Measurements from ENCODE around the gene XPR1.
"Not testable (repeated sequence)": the region's sequence is repeated elsewhere in the genome, so short reads cannot be mapped to it uniquely, and the experiment has no call there.

Gene XPR1

GRCh38 chr1:180842491-180843275 lies 210.9 kb downstream of the XPR1 start:
- DNase-seq, result no peak

- no peak for DNase-seq
Observed at GRCh38 chr1:180845352-180845751, 213.5 kb downstream of the XPR1 start.

DNA sequence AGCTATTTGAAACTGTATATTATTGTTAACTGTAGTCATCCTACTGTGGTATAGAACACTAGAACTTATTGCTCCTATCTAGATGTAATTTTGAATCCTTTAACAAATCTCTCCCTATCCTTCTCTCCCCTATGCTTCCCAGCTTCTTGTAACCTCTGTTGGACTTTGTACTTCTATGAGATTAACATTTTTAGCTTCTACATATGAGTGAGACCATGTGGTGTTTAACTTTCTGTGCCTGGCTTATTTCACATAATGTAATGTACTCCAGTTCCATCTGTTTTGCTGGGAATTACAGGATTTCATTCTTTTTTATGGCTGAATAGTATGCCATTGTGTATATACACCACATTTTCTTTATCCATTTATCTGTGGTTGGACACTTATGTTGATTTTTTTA lies 216.4 kb downstream of the XPR1 start:
- DNase-seq, result no peak

- no peak for DNase-seq
Observed at GRCh38 chr1:180849031-180849775, 217.4 kb downstream of the XPR1 start.

GRCh38 chr1:180851995-180852887 lies 220.4 kb downstream of the XPR1 start:
- no peak for DNase-seq

- no peak for DNase-seq
Observed at GRCh38 chr1:180854001-180854400, 222.2 kb downstream of the XPR1 start.

- no peak for DNase-seq
Observed at GRCh38 chr1:180854456-180854855, 222.6 kb downstream of the XPR1 start.

- not testable (repeated sequence) for DNase-seq
Observed at GRCh38 chr1:180857947-180858725, 226.3 kb downstream of the XPR1 start.

GRCh38 chr1:180859306-180859705 lies 227.5 kb downstream of the XPR1 start:
- no peak for DNase-seq

GRCh38 chr1:180860535-180860934 lies 228.7 kb downstream of the XPR1 start:
- no peak for DNase-seq

DNA sequence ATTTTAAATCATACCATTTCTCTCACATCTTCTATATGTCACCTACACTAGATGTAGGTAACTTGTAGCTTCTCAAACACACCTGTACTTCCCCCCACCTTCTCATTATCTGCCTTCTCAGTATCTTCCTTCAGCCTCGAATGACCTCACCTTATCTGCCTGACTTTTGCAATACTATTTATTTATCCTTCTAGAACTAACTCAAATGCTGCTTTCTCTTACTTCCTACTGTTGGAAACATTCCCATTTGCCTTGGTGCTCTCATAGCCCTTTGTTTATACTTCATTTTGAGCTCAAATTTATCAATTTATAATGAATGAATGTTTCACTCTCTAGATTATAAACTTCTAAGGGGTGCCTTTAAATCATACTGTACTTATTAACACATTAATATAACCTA lies 230.5 kb downstream of the XPR1 start:
- no peak for DNase-seq

GRCh38 chr1:180863158-180863775 lies 231.4 kb downstream of the XPR1 start:
- DNase-seq, result no peak

GRCh38 chr1:180881806-180882509 lies 250.1 kb downstream of the XPR1 start:
- no peak for DNase-seq

GRCh38 chr1:180884588-180885300 lies 252.9 kb downstream of the XPR1 start:
- no peak for DNase-seq

- no peak for DNase-seq
Observed at GRCh38 chr1:180886338-180886737, 254.5 kb downstream of the XPR1 start.

GRCh38 chr1:180887841-180888240 lies 256.0 kb downstream of the XPR1 start:
- DNase-seq, result no peak

DNA sequence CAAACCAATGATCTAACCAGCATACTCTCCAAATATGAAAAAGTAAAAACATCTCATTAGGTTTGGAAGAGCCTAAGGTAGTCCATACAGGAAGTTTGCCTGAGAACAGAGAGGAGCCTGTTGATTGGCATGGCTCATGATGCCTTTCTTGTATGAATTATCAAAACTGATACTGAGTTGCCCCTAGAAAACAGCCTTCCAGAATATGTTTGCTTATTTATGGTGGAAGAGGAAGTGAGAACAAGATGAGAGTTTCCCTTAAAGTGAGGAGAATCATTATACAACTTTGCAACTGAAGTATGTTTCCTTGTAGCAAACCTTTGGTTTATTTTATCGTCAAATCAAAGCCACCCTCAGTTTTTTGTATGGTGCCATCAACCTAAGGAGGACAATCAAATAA lies 257.0 kb downstream of the XPR1 start:
- no peak for DNase-seq

DNA sequence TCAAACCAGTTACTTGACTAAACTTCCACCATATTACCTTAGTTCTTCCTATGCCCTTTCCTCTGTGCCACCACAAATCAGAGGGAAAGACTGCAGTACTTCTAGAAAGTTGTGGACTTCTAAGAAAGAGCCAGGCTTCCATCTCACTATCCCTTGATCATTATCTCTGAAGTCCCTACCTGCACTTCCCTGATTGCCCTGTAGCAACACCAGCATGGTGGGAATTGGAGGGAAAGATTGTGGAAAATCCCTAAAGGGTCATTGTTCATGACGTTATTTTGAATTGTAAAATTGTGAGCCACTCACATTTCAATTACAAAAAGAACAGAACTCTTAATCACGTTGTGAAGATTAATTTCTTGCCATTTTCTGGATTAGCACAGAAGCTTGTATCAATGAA lies 257.5 kb downstream of the XPR1 start:
- DNase-seq, result no peak

DNA sequence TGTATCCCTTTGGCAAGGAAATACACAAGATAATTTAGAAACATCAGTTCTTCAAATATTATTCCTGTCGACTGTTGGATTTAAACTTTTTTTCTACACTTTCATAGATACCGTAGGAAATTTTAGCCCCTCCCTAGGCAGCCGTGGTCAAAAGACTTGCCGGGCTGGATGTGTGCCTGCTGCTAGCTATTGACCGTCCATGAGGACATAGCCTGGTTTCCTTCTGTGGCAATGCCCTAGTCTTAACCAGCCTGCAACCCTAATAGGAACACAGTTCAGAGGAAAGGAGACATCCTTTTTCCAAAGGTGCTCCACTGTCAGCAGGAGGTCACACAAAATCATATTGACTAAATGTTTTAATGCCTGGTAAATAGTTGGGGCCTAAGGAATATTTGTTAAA lies 260.4 kb downstream of the XPR1 start:
- no peak for DNase-seq

DNA sequence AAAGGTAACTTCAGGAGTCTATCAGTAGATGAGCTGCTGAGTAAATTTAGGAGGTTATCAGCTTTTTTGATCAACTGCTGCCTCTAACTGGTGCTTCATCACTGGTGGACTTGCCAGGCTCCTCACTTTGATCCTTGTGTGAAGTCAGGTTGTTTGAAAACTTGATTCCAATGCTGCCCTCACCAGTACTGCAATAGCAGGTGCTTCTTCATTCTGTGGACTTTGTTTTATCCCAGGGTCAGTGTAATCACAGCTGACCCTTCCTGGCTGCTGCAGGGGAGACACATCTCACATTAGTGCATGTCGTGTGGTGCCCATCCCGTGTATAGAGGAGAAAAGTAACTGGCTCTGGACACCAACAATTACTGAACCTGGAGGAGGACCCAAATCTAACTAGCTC lies 260.9 kb downstream of the XPR1 start:
- no peak for DNase-seq

DNA sequence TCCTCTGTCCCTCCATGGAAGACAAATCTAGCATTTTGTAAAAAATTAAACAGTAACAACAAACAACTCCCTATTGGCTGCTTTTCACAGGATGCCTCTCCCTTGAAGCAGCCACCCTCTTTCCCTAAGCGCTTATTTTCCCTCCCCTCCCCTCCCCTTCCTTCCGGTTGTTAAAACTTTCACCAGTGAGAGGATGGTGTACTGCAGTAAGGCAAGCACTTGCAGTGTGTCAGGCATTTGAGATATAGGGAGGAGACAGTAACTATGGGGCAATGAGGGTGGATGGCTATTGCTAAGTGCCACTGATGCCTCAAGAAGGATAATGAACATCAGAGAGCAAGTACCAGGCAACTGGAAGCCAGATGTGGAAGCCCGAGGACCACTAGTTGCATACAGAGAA lies 261.8 kb downstream of the XPR1 start:
- no peak for DNase-seq
